ENCODE measurements around the gene IL1R1.

The IL1R1 gene

DNA sequence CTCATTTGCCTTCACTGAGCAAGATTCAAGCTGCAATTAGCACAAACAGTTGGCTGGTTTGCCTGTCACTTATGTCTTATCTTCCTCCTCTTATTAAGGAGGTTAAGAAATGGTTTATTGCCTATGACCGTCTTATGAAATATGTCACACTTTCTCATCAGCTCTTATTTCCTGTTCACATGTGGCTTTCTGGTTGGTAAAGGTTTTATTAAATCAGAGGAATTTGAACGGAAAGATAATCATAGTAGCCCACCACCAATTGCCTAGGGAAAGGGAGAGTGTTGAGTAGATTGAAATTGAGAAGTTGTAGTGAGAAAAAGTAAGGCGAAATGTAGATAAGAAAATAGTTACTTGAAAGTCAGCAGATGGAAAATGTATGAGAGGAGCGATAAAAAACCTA is 4.2 kb upstream of the IL1R1 start:
- in situ Hi-C loops (cut with HindIII; ENCODE audit: low sequenced_read_pairs): no loop called here
- H3K4me3 ChIP-seq (ENCODE audit: low read depth, low read length): no peak overlapping the region

DNA sequence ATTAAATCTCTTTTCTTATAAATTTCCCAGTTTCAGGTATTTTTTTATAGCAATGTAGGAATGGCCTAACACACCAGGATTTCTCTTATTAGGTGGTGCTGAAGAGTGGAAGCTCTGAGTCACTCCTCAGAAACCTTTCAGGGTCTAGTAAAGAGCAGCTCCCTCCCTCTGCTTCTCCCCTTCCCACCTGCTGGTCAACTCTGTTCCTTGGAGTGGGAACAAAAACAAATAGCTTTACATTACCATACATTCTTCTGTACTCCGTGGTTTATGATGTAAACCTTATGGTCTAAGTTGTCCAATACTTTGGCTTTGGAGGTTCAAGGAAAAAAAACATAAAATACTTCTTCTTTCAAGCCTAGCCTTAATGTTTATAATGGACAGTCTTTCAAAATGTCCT is 2.7 kb upstream of the IL1R1 start:
- DNase-seq (ENCODE audit: low read depth, low spot score): peak; percentile 82
- in situ Hi-C loops (cut with HindIII; ENCODE audit: low sequenced_read_pairs): no loop called here
- TF ChIP-seq, protein P1, sequence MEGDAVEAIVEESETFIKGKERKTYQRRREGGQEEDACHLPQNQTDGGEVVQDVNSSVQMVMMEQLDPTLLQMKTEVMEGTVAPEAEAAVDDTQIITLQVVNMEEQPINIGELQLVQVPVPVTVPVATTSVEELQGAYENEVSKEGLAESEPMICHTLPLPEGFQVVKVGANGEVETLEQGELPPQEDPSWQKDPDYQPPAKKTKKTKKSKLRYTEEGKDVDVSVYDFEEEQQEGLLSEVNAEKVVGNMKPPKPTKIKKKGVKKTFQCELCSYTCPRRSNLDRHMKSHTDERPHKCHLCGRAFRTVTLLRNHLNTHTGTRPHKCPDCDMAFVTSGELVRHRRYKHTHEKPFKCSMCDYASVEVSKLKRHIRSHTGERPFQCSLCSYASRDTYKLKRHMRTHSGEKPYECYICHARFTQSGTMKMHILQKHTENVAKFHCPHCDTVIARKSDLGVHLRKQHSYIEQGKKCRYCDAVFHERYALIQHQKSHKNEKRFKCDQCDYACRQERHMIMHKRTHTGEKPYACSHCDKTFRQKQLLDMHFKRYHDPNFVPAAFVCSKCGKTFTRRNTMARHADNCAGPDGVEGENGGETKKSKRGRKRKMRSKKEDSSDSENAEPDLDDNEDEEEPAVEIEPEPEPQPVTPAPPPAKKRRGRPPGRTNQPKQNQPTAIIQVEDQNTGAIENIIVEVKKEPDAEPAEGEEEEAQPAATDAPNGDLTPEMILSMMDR (IDR thresholded peaks at IDR 0.05; ENCODE audit: low read depth, low read length): no peak
- H3K4me3 ChIP-seq (ENCODE audit: low read depth, low read length): no peak overlapping the region

More for the DNA sequence above, 4.2 kb upstream of the IL1R1 start:
- TF ChIP-seq, protein P1 (IDR thresholded peaks at IDR 0.05; ENCODE audit: low read depth, low read length): no peak
- no peak for DNase-seq (ENCODE audit: low read depth, low spot score)

DNA sequence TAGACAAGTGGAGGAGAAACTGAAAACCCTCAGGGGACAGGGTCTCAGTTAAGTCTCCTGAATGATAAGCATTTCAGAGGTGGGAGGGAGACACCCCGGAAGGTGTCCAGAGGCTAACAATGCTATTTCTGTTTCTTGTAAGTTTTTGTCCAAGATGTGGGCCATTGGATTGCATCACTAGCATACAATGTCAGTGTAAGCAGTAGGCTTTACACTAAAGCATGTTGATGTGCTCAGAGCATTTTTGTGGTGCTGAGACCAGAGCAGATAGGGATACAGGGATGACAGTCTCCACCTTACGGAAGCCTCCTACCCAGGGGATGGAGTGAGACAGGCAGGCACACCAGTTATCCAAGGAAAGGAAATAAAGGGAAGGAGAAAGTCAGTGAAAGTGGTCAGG is 2.2 kb upstream of the IL1R1 start:
- in situ Hi-C loops (cut with HindIII; ENCODE audit: low sequenced_read_pairs): no loop called here
- TF ChIP-seq, protein P1 (IDR thresholded peaks at IDR 0.05; ENCODE audit: low read depth, low read length): no peak
- DNase-seq (ENCODE audit: low read depth, low spot score): peak; percentile 41
- H3K4me3 ChIP-seq (ENCODE audit: low read depth, low read length): no peak overlapping the region

DNA sequence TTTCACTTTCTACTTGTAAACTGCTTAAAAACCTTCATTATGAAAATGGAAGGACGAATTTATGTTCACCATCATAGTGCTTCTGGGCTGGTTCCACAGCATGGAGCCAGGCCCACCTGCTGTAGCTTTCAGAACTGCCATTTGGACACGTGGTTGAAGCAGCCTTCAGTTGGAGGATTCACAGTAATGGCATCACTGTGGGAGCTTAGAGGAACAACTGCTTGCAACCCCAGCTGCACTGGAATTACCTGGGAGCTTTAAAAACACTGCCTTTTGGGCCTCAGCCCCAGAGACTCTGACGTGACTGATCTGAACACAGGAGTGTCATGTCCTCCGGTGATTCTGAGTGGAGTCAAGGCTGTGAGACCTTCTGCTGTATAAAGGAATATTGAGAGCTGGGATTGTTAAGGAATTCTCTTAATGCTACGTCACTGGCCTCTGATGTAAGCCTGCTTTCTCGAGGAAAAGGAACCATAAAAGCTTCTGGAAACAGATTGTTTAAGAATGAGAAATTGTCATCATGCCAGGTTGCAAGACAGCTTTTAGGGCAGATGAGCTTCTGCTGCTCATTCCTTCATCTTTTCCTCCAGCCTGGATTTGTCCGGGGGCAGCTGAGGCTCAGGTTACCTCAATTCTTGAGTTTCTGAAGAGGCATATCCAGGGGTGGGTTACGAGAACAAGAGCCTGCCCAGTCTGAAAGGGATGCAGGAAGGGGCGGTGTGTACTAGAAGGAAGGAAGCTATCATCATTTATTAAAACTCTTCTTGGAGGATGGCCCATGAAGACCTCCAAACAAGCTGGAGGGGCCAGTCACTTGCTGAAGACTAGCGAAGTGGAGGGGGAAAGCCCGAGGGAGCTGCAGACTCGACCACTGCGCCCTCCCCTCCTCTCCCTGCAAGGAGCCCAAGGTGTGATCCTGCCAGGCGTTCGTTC is 1.3 kb upstream of the IL1R1 start:
- no peak overlapping the region for H3K4me3 ChIP-seq (ENCODE audit: low read depth, low read length)
- in situ Hi-C loops (cut with HindIII; ENCODE audit: low sequenced_read_pairs): no loop called here
- DNase-seq (ENCODE audit: low read depth, low spot score): peak; percentile 75
- TF ChIP-seq, protein P1 (IDR thresholded peaks at IDR 0.05; ENCODE audit: low read depth, low read length): no peak

DNA sequence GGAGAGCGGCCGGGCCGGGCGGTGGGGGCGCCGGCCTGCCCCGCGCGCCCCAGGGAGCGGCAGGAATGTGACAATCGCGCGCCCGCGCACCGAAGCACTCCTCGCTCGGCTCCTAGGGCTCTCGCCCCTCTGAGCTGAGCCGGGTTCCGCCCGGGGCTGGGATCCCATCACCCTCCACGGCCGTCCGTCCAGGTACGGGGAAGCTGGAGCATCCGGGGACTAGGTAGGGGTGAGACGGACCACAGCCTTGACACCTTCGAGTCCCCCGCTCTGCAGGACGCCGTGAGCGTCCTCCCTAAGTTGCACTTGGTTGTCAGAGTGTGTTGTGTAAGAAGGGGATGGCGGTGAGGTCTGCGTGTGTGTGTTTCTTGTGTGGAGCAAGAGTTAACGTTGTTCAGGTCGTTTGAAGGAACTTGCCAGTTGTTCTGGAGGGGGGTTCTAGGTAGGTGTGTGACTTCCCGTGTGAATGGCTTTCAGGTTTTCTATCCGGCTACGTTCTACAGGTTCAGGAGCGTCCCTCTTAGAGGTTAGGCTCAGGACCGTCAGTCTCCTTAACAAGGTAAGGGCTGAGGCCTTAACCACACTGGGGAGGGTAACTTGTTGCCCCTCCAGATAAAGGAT is 393 bp downstream of the IL1R1 start:
- in situ Hi-C loops (cut with HindIII; ENCODE audit: low sequenced_read_pairs): no loop called here
- TF ChIP-seq, protein P1 (IDR thresholded peaks at IDR 0.05; ENCODE audit: low read depth, low read length): no peak
- peak overlapping the region; percentile 69 for H3K4me3 ChIP-seq (ENCODE audit: low read depth, low read length)
- DNase-seq (ENCODE audit: low read depth, low spot score): peak; percentile 63

DNA sequence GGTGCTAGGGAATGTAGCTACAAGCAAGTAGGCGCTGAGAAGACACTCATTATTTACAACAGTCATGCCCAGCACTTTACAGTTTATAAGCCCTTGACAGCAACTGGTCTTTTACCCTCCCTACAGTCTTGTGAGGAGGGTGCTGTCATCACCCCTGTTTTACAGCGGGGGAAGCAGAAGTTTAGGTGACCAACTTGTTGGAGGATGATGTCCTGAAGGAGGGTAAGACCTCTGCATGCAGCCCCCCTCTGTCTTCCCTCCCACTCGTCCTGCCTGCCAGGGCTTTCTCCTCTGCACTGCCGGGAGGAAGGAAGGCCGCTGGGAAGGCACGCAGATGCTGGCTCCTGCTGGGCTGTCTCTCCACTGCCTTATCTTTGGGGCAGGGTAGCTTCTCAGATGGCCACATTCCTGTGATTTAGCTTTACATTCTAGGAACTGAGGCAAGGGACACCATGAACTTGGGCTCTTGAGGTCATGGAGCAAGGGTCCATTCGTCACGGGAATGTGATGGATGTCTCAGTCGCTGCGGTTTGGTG is 972 bp downstream of the IL1R1 start:
- peak; percentile 52 for DNase-seq (ENCODE audit: low read depth, low spot score)
- H3K4me3 ChIP-seq (ENCODE audit: low read depth, low read length): peak overlapping the region; percentile 69
- in situ Hi-C loops (cut with HindIII; ENCODE audit: low sequenced_read_pairs): no loop called here
- TF ChIP-seq, protein P1 (IDR thresholded peaks at IDR 0.05; ENCODE audit: low read depth, low read length): no peak
